GM21360 (cell line): ENCODE data around the gene M6PR.
"Not testable (repeated sequence)": the region's sequence is repeated elsewhere in the genome, so short reads cannot be mapped to it uniquely, and the experiment has no call there.

Experiments used
- ATAC-seq: cut with Tn5 transposase; IDR thresholded peaks from one replicate; pipeline ENCODE4 v1.9.1; 2021; ENCODE audit warnings: mild to moderate bottlenecking, moderate library complexity; ENCODE audit not compliant: unreplicated experiment

M6PR gene

DNA sequence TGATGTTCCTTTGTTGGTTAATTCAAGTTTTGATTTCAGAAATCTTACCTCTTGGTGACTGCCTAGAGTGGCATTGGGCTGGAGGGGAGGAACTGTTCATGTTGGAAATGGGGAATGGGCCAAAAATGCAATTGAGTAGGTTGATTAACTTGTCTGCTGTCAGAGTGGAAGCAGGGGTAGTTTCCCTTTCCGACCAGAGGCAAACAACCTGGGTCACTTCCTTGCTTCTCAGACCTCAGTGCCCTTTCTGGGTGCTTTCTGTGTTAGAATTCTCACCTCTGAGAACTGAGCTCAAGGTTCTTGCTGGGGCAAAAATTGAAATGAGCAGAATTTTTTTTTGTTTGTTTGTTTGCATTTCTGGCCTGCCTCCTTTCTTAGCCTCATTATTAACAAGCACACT is 2.3 kb upstream of the M6PR start:
- no peak for ATAC-seq

GRCh38 chr12:8950702-8951478 is 1.4 kb upstream of the M6PR start:
- no peak for ATAC-seq

GRCh38 chr12:8950221-8950527 is 729 bp upstream of the M6PR start:
- no peak for ATAC-seq

GRCh38 chr12:8948701-8949341 is 624 bp downstream of the M6PR start:
- ATAC-seq = no peak

- ATAC-seq = no peak
These were observed 1.7 kb downstream of the M6PR start for GRCh38 chr12:8947737-8948136.

GRCh38 chr12:8946733-8947132 is 2.7 kb downstream of the M6PR start:
- ATAC-seq = no peak

GRCh38 chr12:8943565-8944186 is 5.8 kb downstream of the M6PR start:
- no peak for ATAC-seq

GRCh38 chr12:8941691-8942478 is 7.6 kb downstream of the M6PR start:
- no peak for ATAC-seq

DNA sequence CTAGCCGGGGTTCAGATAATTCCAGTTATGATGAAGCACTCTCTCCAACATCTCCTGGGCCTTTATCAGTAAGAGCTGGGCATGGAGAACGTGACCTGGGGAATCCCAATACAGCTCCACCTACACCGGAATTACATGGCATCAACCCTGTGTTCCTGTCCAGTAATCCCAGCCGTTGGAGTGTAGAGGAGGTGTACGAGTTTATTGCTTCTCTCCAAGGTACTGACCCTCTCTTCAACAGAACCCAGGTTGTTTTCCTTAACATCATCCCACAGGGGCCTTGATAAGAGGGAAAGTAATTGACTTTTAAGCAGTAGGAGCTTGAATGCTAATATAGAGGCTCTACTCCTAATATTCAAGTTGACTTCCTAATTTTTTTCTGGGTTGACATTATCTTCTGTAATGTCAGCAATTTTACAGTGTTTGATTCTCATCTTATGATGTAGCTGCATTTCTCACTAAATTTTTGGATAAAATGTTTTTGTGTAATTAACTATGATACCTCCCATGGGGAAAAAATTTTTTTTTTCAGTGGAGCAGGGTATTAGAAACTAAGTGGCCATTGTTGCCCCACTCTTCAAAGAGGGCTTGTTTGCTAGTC is 11.5 kb downstream of the M6PR start:
- not testable (repeated sequence) for ATAC-seq

DNA sequence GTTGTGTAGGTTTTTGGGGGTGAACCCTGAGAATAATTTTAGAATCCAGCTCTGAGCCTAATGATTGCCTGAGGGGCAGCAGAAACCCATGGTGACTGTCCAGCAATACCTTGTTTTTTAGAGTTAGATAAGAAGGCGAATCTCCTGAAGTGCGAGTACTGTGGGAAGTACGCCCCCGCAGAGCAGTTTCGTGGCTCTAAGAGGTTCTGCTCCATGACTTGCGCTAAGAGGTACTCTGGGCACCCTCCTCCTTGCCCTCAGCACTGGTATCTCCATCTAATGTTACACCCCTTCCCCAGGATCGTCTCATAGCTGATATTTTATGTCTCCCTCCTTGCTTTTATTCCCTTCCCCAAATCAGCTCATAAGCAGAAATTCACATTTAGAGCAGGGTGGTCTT is 12.7 kb downstream of the M6PR start:
- ATAC-seq = no peak

GRCh38 chr12:8934080-8934479 is 15.4 kb downstream of the M6PR start:
- not testable (repeated sequence) for ATAC-seq

DNA sequence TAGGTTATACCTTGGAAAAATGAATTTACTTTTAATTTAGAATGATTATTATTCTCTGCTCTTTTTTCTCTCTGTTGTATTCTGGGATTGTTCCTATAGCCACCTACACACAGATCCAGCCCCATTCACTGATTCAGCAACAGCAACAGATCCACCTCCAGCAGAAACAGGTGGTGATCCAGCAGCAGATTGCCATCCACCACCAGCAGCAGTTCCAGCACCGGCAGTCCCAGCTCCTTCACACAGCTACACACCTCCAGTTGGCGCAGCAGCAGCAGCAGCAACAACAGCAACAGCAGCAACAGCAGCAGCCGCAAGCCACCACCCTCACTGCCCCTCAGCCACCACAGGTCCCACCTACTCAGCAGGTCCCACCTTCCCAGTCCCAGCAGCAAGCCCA is 17.0 kb downstream of the M6PR start:
- not testable (repeated sequence) for ATAC-seq

DNA sequence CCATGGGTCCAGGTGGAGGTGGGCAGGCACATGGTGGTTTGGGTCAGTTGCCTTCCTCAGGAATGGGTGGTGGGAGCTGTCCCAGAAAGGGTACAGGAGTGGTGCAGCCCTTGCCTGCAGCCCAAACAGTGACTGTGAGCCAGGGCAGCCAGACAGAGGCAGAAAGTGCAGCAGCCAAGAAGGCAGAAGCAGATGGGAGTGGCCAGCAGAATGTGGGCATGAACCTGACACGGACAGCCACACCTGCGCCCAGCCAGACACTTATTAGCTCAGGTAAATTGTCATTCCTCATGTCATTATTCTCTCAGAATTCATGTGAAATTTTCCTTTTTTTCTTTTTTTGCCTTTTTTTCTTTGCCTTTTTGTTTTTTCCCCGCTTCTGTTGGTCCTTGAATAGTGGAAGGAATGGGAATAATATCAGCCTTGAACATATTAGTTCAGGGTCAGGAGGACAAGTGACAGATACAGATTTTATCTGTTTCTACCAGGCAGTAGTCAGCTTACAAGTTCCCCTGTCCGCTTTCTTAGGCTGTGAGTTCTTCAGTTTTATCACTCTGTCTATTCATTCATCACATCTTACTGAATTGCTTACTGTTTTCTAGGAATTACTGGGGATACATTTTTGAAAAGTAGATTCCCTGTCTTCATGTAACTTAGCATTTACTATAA is 18.7 kb downstream of the M6PR start:
- ATAC-seq = not testable (repeated sequence)

GRCh38 chr12:8922544-8922943 is 26.9 kb downstream of the M6PR start:
- no peak for ATAC-seq

DNA sequence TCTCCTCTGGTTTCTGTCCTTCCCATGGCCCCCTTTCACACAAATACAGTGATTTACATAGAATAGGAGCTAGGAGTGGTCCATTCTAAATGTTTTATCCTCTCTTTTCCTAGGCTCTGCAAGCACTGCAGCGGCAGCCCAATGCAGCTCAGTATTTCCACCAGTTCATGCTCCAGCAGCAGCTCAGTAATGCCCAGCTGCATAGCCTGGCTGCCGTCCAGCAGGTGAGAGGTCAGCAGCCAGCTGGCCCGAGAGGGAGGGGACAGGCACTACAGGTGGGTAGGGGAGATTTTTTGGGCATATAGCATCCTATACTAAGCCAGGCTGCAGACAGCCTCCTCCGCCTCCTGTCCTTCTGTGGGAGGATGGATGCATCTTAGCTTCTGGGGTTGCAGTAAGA is 29.8 kb downstream of the M6PR start:
- not testable (repeated sequence) for ATAC-seq

GRCh38 chr12:8917751-8918150 is 31.7 kb downstream of the M6PR start:
- ATAC-seq = no peak

DNA sequence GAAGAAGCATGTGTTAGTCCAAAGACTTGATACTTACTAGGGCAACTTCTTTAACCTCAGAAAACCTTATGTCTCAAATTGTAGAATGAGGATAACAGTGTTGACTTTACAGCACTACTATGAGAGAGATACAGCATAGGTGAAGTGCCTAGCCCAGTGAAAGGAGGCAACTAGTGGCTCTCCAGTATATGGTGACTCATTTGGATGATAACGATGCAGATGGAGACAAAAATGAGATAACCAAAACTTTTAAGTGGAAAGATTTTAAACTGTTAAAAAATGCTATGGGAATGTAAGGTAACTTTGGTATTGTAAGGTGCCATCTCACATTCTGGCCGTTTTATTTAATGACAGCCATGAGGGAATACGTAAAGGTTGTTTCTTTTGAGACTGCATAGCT is 32.4 kb downstream of the M6PR start:
- ATAC-seq = no peak

DNA sequence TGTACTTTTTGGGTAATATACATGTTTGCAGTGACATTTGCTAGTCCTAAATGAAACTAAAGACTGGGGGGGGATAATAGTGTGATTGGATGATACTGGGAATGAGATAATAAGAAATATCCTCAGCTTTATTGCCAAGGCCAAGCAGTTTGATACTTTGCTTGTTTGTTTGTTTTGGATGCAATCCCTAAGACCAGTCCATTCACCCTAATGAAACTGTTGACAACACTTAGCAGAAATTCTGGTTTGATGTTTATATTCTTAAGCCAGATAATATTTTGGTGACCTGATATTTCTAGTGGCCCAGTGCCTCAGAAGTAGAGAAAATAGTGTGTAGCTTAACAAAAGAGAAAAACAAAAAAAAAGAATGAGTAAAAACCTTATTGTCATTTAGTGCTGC is 33.3 kb downstream of the M6PR start:
- no peak for ATAC-seq

GRCh38 chr12:8914716-8915526 is 34.5 kb downstream of the M6PR start:
- ATAC-seq = peak; percentile 61
